GDM1 (cell line): ENCODE measurements around the gene ALX4.

Source experiments
- DNase-seq: peaks from one replicate; lab custom pipeline; 2025; lab: John Stamatoyannopoulos, UW

ALX4 gene

DNA sequence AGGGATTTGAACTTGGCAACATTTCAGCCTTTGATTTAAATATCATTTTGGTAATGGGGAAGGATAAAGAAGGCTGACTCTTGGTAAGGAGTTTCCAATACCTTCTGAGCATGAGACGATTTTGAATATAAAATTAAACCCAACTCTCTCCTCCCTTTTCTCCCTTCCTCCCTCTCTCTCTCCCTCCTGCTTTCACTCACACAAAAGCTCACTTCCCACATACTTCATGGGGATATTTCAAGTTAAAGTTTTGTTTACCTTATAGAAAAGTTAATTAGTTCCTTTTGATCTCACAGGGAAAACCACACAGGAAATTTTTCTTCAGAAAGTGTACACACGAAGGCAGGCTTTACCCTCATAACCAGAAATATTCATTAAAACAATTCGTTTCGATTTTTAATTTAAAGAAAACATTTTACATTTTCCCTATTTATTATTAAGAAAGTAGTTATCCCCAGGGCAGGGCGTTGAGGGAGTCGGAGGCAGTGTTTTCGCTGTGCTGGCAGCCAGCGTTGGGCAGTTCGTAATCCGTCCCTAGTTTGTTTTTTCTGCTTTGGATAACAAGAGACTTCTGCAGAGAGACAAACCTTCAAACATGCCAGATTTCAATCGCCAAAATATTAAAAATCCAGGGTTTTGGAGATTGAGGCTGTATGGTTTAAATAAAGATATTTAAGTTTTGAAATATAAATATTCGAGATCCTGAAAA is 25.3 kb upstream of the ALX4 start:
- DNase-seq: no peak

DNA sequence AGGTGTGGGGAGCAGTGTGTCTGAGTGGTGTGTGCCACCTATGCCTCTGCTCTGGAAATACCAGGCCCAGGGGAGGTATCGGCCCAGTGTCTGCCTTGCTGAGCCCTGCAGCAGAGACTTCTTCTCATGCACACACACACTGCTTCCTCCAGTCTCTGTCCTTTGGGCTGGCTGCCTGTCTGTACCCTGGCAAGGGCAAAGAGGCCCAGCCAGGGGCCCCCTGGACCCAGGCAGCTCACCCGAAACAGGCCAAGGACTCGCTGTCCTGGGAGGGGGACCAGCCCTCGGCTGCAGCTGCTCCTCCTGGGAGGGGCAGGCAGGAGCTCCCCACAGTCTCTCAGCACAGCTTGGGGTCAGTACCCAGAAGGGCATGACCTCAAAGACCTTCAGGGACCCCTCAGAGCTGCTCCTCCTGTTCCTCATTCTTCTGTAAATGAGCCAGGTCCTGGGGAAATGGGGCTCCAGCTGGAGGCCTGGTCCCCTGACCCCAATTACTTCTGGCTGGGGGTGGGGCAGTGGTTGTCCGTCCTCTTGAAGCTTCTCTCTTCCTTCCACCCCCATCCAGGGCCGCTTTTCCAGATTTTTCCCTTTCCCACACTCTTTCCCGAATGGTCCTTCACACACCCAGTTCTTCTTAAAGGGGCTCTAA is 24.5 kb upstream of the ALX4 start:
- no peak for DNase-seq

DNA sequence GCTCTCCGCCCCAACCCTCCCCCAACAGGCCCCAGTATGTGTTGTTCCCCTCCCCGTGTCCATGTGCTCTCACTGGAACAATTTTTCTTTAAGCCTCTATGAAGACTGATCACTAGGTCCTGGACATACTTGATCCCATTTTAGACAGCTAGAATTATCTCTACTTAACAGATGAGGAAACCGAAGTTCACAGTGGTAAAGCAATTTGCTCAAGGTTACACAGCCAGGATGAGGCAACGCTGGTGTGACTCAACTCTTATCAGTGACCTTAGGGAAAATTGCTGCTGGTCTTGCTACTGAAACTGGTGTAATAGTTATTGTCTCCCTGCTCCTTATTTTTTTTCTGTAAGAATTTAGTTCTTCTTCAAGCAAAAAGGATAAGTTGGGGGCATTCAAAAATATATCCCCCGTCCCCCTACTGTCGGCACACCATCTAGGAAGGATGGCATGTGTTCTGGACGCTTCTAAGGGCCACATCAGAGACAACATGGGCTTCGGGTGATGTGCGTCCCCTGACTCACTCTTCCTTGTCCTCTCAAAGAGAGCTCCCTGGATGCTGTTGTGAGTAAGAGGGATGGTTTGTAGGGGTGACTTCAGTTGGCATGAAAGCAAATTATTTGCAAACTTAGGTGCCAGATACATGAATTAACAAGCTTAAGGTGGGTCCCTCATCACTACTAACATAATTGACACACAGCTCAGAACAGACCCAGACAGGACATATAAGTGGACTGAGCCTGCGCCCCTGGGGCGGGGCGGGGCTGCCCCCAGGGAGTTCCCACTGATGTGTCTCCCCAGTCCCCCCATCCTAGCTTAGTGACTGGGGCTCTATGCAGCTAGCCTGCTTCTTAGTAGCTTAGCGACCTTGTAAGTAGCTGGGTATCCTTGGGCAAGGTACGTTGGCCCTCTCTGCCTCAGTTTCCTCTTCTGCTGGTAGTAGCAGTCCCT is 23.6 kb upstream of the ALX4 start:
- DNase-seq: no peak

DNA sequence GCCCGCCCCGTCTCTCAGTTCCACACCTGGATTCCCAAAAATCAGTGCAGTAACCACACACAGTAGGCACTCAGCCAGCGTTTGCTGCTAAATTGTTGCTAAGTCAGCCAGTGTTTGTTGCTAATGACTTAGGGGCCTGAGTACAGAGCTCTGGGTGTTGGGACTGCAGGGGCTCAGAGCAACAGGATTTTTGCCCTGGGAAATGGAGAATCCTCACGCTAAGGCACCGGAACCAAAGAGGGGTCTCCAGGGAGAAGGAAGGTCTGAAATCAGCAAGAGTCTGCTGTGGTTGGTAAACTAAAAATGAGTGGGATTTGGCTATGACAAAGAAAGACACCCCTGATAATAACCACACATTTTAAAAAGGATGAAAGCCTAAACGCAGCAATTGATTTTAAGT is 22.7 kb upstream of the ALX4 start:
- DNase-seq: no peak

DNA sequence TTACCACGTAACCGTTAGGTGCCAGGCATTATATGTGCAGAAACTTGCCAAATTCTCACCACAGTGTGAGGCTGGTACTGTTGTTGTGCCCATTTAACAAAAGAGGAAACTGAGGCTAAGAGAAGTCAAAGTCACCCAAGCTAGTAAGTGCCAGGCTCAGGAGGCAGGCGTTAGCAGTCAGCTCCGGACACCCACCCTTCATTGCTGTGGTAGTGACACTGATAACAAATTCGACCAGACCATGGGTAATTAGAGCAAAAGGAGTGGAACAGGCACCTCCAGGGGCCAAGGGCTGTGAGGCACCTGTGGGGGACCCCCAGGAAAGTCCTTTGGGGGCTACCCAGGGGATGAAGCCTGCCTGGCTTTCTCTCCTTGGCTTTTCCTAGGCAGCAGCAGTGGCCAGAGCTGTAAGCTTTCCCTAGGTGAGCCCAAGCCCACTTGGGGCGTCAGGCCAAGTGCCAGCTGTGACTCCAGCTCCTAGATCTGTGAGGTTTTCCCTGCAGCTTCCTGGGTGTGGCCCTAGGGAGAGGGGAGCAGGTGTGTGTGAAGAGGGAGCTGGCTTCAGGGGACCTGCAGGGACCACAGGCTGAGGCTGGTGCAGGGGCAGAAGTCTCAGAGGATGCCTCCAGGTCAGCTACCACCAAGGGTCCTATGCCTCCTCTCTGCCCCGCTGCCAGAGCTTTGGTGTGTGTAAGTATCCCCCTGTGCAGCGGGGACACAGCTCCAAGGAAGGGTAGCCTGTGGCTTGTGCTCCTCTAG is 19.7 kb upstream of the ALX4 start:
- DNase-seq: no peak

DNA sequence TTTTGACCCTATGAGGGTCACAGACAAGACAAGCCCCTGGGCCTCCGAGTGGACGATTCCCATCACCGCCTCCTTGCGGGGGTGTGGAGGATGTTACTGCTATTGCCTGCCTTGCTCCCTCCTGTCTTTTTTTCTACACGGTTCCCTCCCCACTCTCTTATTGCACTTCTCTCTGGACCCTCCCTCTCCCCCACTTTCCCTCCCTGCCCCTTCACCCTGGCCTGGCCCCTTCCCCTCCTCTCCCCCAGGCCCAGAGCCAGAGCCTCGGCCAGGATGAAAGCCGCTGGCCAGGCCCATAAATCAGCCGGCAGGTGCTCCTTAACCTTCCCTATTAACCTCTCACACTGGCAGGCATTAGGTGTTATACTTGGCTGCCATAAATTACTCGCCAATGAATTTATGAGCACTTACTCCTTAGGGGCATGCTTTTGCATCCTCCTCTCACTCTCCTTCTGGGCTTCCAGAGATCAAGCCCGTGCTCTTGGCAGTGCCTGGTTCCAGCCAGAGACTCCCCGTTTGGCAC is 18.3 kb upstream of the ALX4 start:
- DNase-seq: no peak

DNA sequence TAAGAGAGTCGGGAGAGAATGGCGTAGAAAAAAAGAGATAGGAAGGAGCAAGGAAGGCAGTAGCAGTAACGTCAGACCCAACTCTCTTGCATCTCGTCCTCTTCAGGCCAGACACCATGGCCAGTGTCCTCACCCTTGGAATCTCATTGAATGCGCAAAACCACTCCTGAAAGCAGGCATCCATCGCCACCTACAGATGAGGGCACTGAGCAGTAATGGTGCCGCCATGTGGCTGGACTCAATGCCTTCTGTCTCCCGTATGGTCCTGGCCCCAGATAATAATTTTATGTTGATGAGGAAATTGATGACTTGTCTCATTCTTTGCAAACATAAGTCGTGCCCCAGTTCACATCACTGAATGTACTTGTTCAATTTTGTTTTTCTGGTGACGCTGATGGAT is 17.8 kb upstream of the ALX4 start:
- DNase-seq: no peak

DNA sequence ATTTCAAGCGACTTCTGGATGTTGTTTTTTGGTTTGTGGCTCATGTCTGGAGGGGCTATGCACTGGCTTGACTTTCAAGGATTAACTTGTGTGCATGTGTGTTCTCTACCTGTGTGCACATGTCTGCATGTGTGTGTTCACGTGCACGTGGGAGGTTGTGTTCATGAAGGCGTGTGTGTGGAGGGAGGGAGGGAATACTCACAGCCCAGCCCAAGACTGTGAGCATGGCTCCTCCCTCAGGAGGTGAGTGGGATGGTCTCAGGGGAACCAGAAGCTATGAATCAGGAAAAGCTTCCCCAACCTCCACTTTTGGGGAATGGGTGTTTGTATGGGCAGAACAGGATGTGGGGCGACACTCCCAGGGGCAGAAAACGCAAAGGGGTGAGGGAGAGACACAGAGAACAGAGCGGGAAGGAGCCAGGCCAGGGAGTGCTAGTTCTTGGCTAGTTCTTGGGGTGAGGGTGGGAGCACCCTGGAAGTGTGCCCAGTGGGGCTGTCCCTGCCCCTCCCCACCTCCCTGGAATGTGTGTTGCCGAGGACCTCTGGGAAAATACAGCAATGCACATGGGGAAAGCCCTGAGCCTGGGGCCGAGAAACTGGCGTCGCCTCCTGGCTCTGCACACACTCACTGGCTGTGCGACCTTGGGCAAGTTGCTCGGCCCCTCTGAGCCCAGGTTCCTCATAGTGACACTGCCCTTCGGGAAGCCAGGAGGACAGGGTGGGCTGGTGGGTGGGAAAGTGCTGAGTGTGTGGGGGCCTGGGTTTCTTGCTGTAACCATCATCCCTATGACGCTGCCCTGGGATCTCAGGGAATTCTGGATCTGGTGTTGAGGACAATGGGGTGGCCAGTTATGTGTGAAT is 16.9 kb upstream of the ALX4 start:
- DNase-seq: no peak

DNA sequence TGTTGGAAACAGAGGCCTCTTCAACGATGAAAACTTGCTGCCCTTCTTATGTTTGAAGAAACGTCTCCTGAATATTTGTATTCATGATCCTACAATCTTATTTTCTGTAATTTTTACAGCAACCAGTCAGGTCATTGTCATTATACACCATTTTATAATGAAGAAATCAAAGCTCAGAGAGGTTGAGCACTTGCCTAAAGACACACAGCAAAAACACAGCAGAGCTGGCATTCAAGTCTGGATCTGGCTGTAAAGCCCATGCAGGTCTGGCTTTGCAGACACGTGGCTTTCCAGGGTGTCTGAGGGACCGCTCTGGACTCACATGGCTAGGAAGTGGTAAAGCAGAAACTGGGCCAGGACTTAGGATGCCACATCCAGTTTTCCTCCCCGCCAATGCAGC is 15.8 kb upstream of the ALX4 start:
- DNase-seq: no peak

DNA sequence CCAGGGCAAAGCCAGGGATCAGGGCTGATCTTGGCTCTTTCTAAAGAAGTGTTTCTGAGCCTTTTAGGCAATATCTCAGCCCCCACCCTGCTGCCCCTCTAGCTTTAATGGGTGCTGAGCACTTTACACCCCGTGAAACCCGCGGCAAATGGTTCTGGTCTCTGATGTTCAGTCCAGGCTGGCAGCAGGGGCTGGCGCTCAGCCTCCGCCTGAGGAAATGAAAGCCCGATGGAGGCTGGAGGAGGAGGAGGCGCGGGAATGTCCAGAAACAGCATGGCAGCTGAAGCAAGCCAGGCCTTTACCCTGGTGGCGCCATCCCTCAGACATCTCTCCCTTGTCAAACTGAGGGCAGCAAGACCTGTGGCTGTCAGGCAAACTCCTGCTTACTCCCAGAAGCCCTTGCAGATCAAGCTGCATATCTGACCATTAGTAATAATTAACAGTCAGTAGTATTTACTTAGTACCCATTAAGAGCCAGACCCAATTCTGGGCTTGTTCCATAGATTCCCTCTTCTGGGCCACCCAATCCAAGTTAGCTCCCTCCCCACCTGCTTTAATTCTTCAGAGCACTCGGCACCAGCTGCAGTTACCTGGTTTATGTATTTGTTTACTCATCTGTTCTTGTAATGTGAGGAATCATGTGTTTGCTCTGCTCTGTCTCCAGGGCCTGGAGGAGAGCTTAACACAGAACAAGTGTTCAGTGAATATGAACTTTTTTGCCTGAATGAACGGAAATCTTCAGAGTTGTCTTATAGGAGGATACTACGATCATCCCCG is 15.0 kb upstream of the ALX4 start:
- DNase-seq: no peak

DNA sequence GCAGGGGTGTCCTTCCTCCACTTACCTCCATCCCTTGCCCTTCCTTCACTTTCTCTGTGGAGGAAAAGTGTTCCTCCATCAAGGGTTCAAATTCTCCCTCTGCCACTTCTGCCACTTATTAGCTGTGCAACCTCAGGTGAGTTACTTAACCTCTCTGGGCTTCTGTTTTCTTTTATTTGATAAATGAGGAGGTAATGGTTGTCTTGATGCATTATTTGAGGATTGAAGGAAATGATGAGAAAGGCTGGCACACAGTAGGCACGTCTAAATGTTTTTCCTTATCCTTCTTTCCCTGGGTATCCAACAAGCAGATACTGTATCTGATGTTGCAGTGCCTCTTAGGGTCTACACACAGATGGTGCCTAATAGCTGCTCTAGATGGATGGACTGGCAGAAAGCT is 14.3 kb upstream of the ALX4 start:
- DNase-seq: no peak

DNA sequence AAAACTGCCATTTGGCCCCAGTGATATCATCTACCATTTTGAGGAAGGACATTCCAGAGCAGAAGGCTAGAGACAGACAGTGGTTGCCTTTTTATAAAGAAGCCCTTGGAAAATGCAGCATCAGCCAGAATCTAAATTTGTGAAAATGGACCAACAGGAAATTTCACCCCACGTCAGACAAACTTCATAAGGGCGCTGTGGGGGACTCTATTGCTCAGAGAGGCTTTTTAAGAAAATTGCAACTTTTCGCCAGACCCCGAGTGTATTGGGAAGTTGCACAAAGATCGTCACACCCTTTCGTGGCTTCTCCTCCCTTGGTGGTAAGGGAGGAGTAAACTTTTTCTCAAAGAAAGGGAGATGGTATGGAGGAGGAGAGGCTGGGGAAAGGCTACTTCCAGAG is 12.3 kb upstream of the ALX4 start:
- no peak for DNase-seq

DNA sequence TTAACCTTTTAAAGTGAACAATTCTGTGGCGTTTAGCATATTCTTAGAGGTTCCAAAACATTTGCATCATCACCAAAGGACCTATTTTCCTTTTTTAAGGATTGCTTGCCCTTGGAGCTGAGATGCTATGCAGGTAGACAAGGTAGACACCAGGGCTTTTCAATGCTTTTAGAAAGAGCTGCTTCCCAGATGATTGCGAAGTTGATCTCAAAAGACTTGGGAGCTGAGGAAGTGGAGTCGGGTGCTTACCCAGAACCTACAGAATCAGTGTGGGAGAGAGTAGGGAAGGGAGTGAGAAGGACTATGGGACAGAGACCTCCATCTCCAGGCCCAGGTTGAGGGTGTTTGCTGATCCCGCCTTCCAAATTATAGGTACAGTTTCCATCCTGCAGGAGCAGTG is 11.1 kb upstream of the ALX4 start:
- no peak for DNase-seq

DNA sequence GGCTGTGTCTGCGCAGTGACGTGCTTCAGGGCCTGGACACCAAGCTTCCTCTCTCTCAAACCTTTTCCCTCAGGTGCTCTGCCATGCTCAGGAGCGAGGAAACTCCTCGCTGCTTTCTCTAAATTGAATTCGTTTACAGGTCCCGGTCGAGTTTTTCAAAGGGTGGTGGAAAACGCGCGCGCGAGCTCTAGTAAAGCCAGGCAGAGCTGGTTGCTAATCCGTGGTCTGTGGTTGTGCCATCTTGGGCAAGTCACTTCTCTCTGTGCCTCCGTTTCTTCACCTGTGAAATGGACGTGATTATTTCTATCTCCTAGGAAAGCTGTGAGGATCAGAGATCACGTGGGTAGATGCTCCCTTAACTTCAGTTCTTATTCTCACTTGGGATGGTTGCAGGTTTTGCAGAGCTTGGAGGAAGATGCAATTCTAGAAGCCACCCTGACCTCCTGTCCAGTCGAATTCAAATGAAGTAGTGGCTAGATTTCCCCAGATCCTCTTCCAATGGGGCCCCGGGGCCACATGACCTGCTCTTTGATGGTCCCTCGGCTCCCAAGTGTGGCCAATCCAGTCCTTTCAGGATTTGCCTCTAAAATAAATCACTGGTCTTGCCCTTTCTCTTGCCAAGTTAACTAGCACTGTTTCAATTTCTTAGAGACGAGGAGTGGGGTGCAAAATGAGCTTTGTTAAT is 10.5 kb upstream of the ALX4 start:
- DNase-seq: no peak

DNA sequence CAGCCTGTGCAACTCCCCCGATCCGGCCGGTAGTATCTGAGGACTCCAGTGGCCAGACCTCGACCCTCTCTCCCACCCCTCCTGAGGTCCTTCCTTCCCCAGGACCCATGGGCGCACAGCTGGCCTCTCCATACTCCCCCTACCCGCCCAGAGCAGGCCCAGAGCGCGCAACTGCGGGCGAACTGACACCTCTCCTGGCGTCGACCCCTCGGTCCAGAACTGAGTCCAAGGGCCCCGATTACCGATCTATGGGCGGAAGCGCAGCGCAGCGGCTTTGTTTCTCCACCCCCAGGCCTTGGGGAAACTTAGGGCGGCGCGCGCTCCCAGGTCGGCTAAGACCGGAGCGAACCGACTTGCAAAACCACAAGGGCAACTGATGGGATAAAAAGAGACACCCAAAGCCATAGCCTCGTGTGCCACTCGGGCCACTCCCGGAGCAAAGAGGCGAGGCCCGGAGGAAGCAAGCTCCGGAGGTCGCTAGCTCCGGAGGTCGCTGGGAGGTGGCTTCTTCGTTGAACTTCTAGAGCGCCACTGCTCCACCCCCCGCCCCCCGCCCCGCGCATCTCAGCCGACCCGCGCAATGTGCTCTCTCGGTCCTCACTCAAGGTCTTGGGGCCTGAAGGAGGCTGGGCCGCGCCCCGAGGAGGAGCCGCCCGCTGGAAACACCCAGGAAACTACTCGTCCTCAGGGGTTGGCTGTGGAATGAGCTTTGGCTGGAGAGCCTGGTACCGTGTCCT is 9.8 kb upstream of the ALX4 start:
- DNase-seq: no peak

DNA sequence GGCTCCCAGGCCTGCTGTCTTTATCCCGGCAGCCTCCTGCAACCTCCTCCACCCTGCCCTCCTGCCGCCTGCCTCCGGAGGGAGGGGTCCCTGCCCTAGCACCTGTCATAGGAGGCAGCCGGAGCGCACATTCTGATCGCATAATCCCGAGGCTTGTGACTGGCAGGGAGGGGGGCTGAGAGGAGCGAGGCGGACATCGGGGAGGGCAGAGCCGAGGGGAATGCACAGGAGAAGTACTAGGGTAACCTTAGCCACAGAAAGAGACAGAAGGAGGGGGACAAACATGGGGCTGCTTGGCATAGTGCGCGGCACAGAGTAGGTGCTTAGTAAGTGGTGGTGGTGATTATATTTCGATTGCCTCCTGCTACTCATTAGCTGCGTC is 9.2 kb upstream of the ALX4 start:
- no peak for DNase-seq

DNA sequence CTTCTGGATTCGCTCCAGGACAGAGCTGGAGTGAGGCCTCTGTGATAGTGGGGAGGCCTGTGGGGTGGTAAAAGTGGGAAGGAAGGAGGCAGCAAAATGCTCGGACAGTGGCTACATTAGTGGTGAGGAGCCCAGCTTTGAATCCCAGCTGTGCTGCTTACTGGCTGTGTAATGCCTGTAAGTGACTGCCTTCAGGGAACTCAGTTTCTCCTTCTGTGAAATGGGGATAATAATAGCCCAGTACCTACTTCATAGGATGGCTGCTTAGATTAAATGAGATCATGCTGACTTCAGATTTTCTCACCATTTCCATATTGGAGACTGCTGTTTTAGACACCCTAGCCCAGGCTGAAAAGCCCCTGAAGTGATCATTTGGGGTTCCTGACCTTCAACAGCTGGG is 8.4 kb upstream of the ALX4 start:
- DNase-seq: no peak

DNA sequence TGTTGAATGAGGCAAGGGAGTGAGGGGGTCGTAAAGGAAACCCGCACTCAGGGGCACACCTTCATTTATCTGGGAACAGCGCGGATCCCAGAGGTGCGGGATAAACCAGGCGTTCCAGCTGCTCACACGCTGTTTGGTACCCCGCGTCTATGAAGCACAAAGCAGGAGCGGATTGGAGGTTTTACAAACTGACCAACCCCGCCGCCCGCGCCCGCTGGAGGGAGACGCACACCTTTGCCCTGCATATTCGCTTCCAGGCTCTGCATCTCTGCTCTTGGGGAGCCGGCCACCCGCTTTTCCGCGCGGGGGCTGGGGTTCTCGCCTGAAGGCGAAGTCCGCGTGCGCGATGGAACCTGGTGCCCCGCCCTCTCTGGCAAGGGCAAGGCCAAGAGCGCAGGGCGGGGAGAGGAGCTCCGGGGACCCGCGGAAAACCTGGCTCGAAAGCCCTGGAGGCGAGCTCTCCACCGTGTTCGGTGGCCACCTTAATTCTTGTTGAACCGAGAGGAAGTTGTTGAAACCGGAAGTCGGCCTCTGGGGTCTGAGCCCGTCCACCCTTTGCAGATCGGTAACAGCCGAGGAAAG is 6.8 kb upstream of the ALX4 start:
- no peak for DNase-seq
